GM21423 (cell line): ENCODE results near the gene NLRP2B.
"Not testable (repeated sequence)": the region's sequence is repeated elsewhere in the genome, so short reads cannot be mapped to it uniquely, and the experiment has no call there.

Experiments used
- ATAC-seq: cut with Tn5 transposase; IDR thresholded peaks from one replicate; pipeline ENCODE4 v1.9.1; 2021; ENCODE audit warnings: mild to moderate bottlenecking, moderate library complexity; ENCODE audit not compliant: unreplicated experiment

Gene NLRP2B

GRCh38 chrX:57680160-57680559 lies at the start of gene NLRP2B:
TSS of gene NLRP2B (minus strand) at chrX:57680260.
- ATAC-seq = no peak

DNA sequence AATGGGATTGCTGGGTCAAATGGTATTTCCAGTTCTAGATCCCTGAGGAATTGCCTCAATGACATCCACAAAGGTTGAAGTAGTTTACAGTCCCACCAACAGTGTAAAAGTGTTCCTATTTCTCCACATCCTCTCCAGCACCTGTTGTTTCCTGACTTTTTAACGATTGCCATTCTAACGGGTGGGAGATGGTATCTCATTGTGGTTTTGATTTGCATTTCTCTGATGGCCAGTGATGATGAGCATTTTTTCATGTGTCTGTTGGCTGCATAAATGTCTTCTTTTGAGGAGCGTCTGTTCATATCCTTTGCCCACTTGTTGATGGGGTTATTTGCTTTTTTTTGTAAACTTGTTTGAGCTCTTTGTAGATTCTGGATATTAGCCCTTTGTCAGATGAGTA lies 45.9 kb upstream of the NLRP2B start:
- ATAC-seq = not testable (repeated sequence)

DNA sequence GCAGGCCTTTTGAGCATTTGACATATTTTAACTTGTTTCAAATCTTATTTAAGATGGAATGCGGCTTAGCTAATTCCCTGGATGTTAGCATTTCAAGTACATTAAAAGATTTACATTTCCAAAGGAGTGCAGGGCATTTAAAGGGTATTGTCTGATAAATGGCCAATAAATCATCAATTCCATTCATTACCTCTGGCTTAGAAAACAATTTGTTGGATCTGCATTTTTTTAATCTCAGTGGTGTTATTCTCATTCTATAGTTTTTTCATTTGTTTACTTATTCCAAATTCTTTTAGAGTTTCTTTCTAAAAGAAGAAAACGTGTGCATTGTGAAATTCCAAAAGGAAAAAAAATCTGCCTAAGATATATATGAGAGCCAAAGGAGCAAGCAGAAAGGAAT lies 1.3 kb upstream of the NLRP2B start:
- no peak for ATAC-seq

GRCh38 chrX:57678686-57679428 lies 1.2 kb downstream of the NLRP2B start:
- ATAC-seq = no peak

- no peak for ATAC-seq
These were observed 2.8 kb downstream of the NLRP2B start for GRCh38 chrX:57677132-57677858.

DNA sequence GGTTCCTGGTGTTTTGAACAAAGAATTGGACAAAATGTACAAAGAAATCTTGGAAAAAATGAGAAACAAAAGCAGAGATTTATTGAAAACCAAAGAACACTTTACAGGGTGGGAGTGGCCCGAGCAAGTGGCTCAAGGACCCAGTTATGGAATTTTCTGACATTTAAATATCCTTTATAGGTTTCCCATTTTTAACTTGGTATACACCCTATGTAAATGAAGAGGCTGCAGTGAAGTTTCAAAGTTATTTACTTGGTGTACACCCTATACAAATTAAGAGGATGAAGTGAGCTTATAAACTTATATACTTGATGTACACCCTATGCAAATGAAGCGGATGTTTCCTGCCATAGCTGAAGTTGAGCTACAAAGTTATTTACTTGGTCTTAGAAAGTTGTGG lies 4.7 kb downstream of the NLRP2B start:
- ATAC-seq = no peak

GRCh38 chrX:57674861-57675260 lies 5.2 kb downstream of the NLRP2B start:
- ATAC-seq = no peak

DNA sequence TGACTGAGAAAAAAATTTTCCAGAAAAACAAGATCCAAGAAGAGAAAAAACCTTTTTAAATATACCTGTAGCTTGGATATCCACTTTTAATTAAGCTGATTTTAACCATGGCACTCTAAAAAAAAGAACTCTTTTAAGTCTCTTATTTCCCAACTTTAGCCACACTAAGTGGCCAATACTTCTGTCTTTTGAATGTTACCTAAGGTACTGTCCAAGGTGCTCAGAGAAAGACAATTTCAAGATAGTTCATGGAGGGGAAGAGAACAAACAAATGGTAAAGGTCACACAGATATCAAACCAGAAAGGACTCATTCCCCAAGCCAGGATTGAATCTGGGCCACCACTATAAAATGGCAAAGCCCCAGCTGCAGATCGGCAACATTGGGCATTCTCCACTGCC lies 10.1 kb downstream of the NLRP2B start:
- ATAC-seq = no peak

DNA sequence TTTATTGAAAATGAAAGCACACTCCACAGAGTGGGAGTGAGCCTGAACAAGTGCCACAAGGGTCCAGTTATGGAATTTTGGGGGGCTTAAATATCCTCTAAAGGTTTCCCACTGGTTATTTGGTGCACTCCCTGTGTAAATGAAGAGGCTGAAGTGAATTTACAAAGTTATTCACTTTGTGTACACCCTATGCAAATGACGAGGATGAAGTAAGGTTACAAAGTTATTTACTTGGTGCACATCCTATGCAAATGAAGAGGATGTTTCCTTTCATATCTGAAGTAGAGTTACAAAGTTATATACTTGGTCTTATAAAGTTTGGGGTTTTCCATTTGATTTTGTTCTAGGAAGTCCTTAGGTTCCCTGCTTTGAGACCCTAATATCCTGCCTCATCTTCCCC lies 13.1 kb downstream of the NLRP2B start:
- no peak for ATAC-seq

- no peak for ATAC-seq
These were observed 25.0 kb downstream of the NLRP2B start for GRCh38 chrX:57655065-57655464.

DNA sequence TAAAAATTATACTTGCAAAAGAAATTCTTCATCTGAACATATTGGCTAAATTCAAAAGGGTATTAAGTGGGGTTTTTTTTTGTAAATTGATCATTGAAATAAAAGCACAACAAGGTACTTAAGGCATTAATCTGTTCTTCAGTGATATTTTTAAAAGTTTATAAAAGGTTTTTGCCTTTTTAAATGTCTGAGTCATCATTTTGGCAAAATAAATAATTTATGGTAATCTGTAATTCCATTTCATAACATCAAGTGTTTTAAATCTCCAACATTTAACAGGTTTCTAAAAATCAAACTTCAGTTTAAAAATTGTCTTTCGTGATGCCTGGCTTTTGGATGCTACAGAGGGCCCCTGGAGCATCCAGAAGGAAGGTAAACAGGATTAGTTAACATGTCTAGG lies 27.4 kb downstream of the NLRP2B start:
- no peak for ATAC-seq

DNA sequence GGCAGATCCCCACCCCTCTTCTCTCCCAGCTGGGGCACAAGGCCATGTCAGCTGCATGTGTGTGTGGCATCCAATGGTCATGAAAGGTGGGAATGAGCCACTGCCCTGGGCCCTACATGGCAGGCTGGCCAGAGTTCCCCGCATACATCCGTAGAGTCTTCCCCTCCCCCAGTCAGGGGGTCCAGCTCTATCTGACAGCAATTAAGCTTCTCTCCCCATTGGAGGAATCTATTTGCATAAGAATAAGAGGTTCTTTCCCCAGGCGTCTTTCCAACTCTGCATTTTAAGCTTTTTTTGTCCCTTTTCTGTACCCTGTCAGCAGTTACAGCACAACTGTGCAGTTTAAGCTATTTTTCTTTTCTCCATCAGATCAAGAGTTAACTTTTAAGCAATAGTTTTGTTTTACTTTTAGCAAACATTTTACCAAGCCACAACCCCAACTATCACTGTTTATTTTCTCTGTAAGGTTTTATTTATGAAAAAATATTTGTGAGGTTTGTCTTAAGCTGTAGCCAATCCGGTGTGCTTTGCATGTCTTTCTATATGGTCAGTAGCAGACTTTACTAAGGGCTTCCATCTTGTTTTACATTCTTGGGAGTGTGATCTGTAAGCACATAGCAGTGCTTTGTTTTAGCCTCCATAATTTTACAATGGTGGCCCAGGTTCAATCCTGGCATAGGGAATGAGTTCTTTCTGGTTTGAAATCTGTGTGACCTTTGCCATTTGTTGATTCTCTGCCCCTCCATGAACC lies 28.7 kb downstream of the NLRP2B start:
- no peak for ATAC-seq

DNA sequence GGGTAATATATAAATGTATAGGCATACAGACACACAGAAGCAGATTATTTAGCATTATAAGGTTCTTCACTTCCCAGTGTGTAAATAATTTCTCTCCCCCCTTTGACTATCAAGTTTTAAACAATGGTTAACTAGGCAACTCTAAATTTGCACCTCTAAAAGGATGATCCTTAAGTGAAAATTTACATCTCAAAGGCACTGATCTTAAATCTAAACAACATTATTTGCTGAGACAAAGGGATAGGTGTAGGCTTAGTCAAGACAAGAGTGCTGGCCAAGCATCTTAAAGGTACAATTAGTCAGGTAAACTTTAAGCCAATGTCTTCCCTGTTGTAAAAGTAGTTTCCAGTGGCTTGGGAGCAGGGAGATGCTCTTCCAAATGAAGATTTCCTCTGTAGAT lies 33.0 kb downstream of the NLRP2B start:
- no peak for ATAC-seq

GRCh38 chrX:57643698-57644097 lies 36.4 kb downstream of the NLRP2B start:
- ATAC-seq = no peak

DNA sequence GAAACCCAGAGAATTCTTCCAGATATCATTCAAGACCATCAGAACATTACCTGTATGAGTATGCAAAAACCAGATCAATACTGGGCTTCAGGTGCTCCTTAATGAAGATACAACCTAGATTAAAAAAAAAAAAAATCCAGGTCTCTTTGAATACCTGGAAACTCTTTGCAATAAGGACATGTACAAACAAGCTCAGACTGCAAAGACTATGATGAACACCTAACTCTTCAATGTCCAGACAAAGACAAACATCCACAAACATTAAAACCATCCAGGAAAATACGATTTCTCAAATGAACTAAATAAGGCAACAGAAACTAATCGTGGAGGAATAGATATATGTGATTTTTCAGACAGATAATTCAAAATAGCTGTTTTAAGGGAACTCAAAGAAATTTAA lies 38.7 kb downstream of the NLRP2B start:
- no peak for ATAC-seq

DNA sequence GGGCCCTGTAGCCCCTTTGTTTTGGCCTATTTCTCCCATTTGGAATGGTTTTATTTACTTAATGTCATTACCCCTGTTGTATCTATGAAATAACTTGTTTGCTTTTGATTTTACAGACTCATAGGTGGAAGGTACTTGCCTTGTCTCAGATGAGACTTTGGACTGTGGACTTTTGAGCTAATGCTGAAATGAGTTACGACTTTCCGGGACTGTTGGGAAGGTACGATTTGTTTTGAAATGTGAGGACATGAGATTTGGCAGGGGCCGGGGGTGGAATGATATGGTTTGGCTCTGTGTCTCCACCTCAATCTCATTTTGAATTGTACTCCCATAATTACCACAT lies 39.4 kb downstream of the NLRP2B start:
- no peak for ATAC-seq

GRCh38 chrX:57629438-57629837 lies 50.6 kb downstream of the NLRP2B start:
- not testable (repeated sequence) for ATAC-seq
